DND-41 (cell line): Measurements from ENCODE around the gene SWI5.

Source experiments
- ATAC-seq: fragments of 200-7000 bp; cut with Tn5 transposase; 3 replicates; pipeline ENCODE4 v1.9.1; 2021; ENCODE audit warnings: low read depth; ENCODE audit not compliant: insufficient read depth
- DNase-seq: peaks from one replicate; pipeline ENCODE4 v3.0.0-alpha.2; 2020
- H2AFZ ChIP-seq: 2 replicates; pipeline ENCODE4 v1.6.0; 2012; ENCODE audit warnings: low read depth, low read length
- H3K27ac ChIP-seq: 2 replicates; pipeline ENCODE4 v1.5.1; 2012; ENCODE audit warnings: low read length, inconsistent platforms
- H3K27me3 ChIP-seq: fragments of 200-600 bp; sonication (generic); 2 replicates; pipeline ENCODE4 v1.6.0; 2012; ENCODE audit warnings: low read length, mild to moderate bottlenecking, inconsistent platforms; ENCODE audit not compliant: insufficient read depth, poor library complexity
- H3K36me3 ChIP-seq: 2 replicates; pipeline ENCODE4 v1.5.1; 2012; ENCODE audit warnings: low read length, inconsistent platforms; ENCODE audit not compliant: insufficient read depth
- H3K4me1 ChIP-seq: 2 replicates; pipeline ENCODE4 v1.5.1; 2012; ENCODE audit warnings: mild to moderate bottlenecking, low read length; ENCODE audit not compliant: insufficient read depth
- H3K4me2 ChIP-seq: 2 replicates; pipeline ENCODE4 v1.6.0; 2012; ENCODE audit warnings: mild to moderate bottlenecking, moderate library complexity, low read length, inconsistent platforms; ENCODE audit not compliant: insufficient read depth
- H3K4me3 ChIP-seq, 2 experiments: fragments of 200-600 bp in 1 of 2; shearing (Covaris generic) in 1 of 2; 2 replicates each; pipeline ENCODE4 v1.5.1; 2012 to 2016; ENCODE audit warnings: inconsistent platforms in 2 of 2, low read length in 2 of 2, mild to moderate bottlenecking in 2 of 2, low read depth in 1 of 2, moderate library complexity in 1 of 2
- H3K79me2 ChIP-seq: 2 replicates; pipeline ENCODE4 v1.6.0; 2012; ENCODE audit warnings: low read length, inconsistent platforms; ENCODE audit not compliant: insufficient read depth
- H3K9ac ChIP-seq: 2 replicates; pipeline ENCODE4 v1.6.0; 2012; ENCODE audit warnings: low read depth, mild to moderate bottlenecking, inconsistent platforms, low read length, moderate library complexity
- H3K9me3 ChIP-seq: 2 replicates; pipeline ENCODE4 v1.5.1; 2012; ENCODE audit warnings: low read length, moderate library complexity, mild to moderate bottlenecking, inconsistent platforms; ENCODE audit not compliant: insufficient read depth, severe bottlenecking
- H4K20me1 ChIP-seq: 2 replicates; pipeline ENCODE4 v1.6.0; 2012; ENCODE audit warnings: low read length; ENCODE audit not compliant: insufficient read depth
- CTCF ChIP-seq: IDR thresholded peaks from 2 replicates; pipeline ENCODE4 v1.5.1; 2012; ENCODE audit warnings: borderline replicate concordance, low read length, moderate library complexity, mild to moderate bottlenecking; ENCODE audit not compliant: poor library complexity, severe bottlenecking; ENCODE audit errors: extremely low read depth
- EZH2 ChIP-seq: IDR thresholded peaks from 3 replicates; pipeline ENCODE4 v1.6.1; 2012; ENCODE audit warnings: borderline replicate concordance, low read depth, mild to moderate bottlenecking, moderate library complexity, low read length, inconsistent platforms; ENCODE audit not compliant: severe bottlenecking

The SWI5 gene

GRCh38 chr9:128335914-128336313, 59.8 kb downstream of the SWI5 start:
- Histone ChIP-seq H3K9me3 (no peaks in the 10 kb centered on the region), H3K4me3 (no peak overlapping the region), H2AFZ (no peak overlapping the region), H3K4me1 (peaks cover 10% of the 10 kb centered on the region), H3K79me2 (peaks cover 3% of the 10 kb centered on the region; the same call in 1 of the 2 replicates), H3K27ac (no peak overlapping the region), H3K4me2 (no peak overlapping the region), H3K27me3 (no peaks in the 10 kb centered on the region), H4K20me1 (no peaks in the 10 kb centered on the region), H3K9ac (no peak overlapping the region), H3K36me3 (peaks cover 11% of the 10 kb centered on the region; the same call in 1 of the 2 replicates)
- TF ChIP-seq CTCF (no peak), EZH2 (no peak)
- DNase-seq = no peak
- no peak for ATAC-seq

DNA sequence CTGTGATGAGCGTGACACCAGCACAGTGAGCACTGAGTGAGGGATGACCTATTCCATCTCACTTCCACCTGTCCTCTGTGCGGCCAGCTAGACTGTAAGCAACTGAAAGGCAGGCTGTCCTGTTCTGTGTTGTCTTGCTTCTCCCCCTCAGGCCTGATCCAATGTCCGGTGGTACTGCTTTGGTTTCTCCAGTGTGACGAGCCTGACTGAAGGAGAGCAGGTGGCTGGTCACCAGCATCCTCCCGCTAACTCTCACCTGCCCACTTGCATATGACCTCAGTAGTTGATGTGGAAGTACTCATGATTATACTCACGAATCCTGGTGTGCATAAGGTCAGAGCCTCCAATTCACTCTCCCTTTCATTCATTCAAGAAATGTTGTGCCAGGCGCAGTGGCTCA, 61.9 kb downstream of the SWI5 start:
- peaks cover 21% of the 10 kb centered on the region for H3K4me1 ChIP-seq
- TF ChIP-seq CTCF = no peak
- no peak for TF ChIP-seq EZH2

More for the DNA sequence above, 61.9 kb downstream of the SWI5 start:
- Histone ChIP-seq H3K79me2 (peaks cover 8% of the 10 kb centered on the region), H4K20me1 (no peaks in the 10 kb centered on the region), H3K4me2 (no peak overlapping the region), H3K9ac (no peak overlapping the region), H3K36me3 (peaks cover 4% of the 10 kb centered on the region), H3K27me3 (no peaks in the 10 kb centered on the region), H3K27ac (no peak overlapping the region), H3K9me3 (no peaks in the 10 kb centered on the region), H2AFZ (no peak overlapping the region), H3K4me3 (no peak overlapping the region)
- ATAC-seq = no peak
- DNase-seq = no peak
